ENCODE data around the gene TSPAN7.

Gene TSPAN7

GRCh38 chrX:38594434-38594833 lies 33.1 kb downstream of the TSPAN7 start:
- Histone ChIP-seq H3K9ac (ENCODE audit: low read depth, low read length) (no peak overlapping the region), H3K27ac (ENCODE audit: low read depth, low read length) (no peak overlapping the region), H3K36me3 (ENCODE audit: control insufficient read depth, insufficient read depth, low read length) (no peaks in the 10 kb centered on the region), H3K4me3 (ENCODE audit: low read depth, low read length) (no peak overlapping the region), H3K9me3 (ENCODE audit: control insufficient read depth, insufficient read depth, low read length) (no peaks in the 10 kb centered on the region; the same call in 1 of the 2 replicates), H3K27me3 (ENCODE audit: control insufficient read depth, insufficient read depth, low read length) (no peaks in the 10 kb centered on the region), H3K4me1 (ENCODE audit: control insufficient read depth, insufficient read depth, low read length) (no peaks in the 10 kb centered on the region)

- Histone ChIP-seq H3K36me3 (ENCODE audit: control insufficient read depth, insufficient read depth, low read length) (no peaks in the 10 kb centered on the region), H3K27ac (ENCODE audit: low read depth, low read length) (no peak overlapping the region), H3K9me3 (ENCODE audit: control insufficient read depth, insufficient read depth, low read length) (no peaks in the 10 kb centered on the region; the same call in 1 of the 2 replicates), H3K4me3 (ENCODE audit: low read depth, low read length) (no peak overlapping the region), H3K27me3 (ENCODE audit: control insufficient read depth, insufficient read depth, low read length) (no peaks in the 10 kb centered on the region), H3K4me1 (ENCODE audit: control insufficient read depth, insufficient read depth, low read length) (no peaks in the 10 kb centered on the region), H3K9ac (ENCODE audit: low read depth, low read length) (no peak overlapping the region)
These were observed 34.5 kb downstream of the TSPAN7 start for GRCh38 chrX:38595801-38596200.

GRCh38 chrX:38596939-38597338 lies 35.6 kb downstream of the TSPAN7 start:
- no peaks in the 10 kb centered on the region for H3K36me3 ChIP-seq (ENCODE audit: control insufficient read depth, insufficient read depth, low read length)
- H3K27ac ChIP-seq (ENCODE audit: low read depth, low read length) = no peak overlapping the region
- H3K4me1 ChIP-seq (ENCODE audit: control insufficient read depth, insufficient read depth, low read length) = no peaks in the 10 kb centered on the region
- no peak overlapping the region for H3K4me3 ChIP-seq (ENCODE audit: low read depth, low read length)
- no peak overlapping the region for H3K9ac ChIP-seq (ENCODE audit: low read depth, low read length)
- no peaks in the 10 kb centered on the region for H3K27me3 ChIP-seq (ENCODE audit: control insufficient read depth, insufficient read depth, low read length)
- H3K9me3 ChIP-seq (ENCODE audit: control insufficient read depth, insufficient read depth, low read length) = no peaks in the 10 kb centered on the region; the same call in 1 of the 2 replicates

- Histone ChIP-seq H3K4me1 (ENCODE audit: control insufficient read depth, insufficient read depth, low read length) (no peaks in the 10 kb centered on the region), H3K27me3 (ENCODE audit: control insufficient read depth, insufficient read depth, low read length) (no peaks in the 10 kb centered on the region), H3K27ac (ENCODE audit: low read depth, low read length) (no peak overlapping the region), H3K36me3 (ENCODE audit: control insufficient read depth, insufficient read depth, low read length) (no peaks in the 10 kb centered on the region), H3K4me3 (ENCODE audit: low read depth, low read length) (no peak overlapping the region), H3K9ac (ENCODE audit: low read depth, low read length) (no peak overlapping the region), H3K9me3 (ENCODE audit: control insufficient read depth, insufficient read depth, low read length) (no peaks in the 10 kb centered on the region)
These were observed 38.7 kb downstream of the TSPAN7 start for GRCh38 chrX:38599796-38600755.

GRCh38 chrX:38601866-38602265 lies 40.5 kb downstream of the TSPAN7 start:
- no peaks in the 10 kb centered on the region for H3K27me3 ChIP-seq (ENCODE audit: control insufficient read depth, insufficient read depth, low read length)
- no peak overlapping the region for H3K9ac ChIP-seq (ENCODE audit: low read depth, low read length)
- H3K4me1 ChIP-seq (ENCODE audit: control insufficient read depth, insufficient read depth, low read length) = no peaks in the 10 kb centered on the region
- H3K4me3 ChIP-seq (ENCODE audit: low read depth, low read length) = no peak overlapping the region
- H3K27ac ChIP-seq (ENCODE audit: low read depth, low read length) = no peak overlapping the region
- H3K36me3 ChIP-seq (ENCODE audit: control insufficient read depth, insufficient read depth, low read length) = no peaks in the 10 kb centered on the region
- no peaks in the 10 kb centered on the region for H3K9me3 ChIP-seq (ENCODE audit: control insufficient read depth, insufficient read depth, low read length)

GRCh38 chrX:38606821-38607220 lies 45.5 kb downstream of the TSPAN7 start:
- H3K9me3 ChIP-seq (ENCODE audit: control insufficient read depth, insufficient read depth, low read length) = no peaks in the 10 kb centered on the region
- H3K27ac ChIP-seq (ENCODE audit: low read depth, low read length) = no peak overlapping the region
- peaks cover 7% of the 10 kb centered on the region for H3K4me1 ChIP-seq (ENCODE audit: control insufficient read depth, insufficient read depth, low read length)
- no peak overlapping the region for H3K9ac ChIP-seq (ENCODE audit: low read depth, low read length)
- no peak overlapping the region for H3K4me3 ChIP-seq (ENCODE audit: low read depth, low read length)
- no peaks in the 10 kb centered on the region for H3K27me3 ChIP-seq (ENCODE audit: control insufficient read depth, insufficient read depth, low read length)
- no peaks in the 10 kb centered on the region for H3K36me3 ChIP-seq (ENCODE audit: control insufficient read depth, insufficient read depth, low read length)

- Histone ChIP-seq H3K4me3 (ENCODE audit: low read depth, low read length) (no peak overlapping the region), H3K27ac (ENCODE audit: low read depth, low read length) (no peak overlapping the region), H3K27me3 (ENCODE audit: control insufficient read depth, insufficient read depth, low read length) (no peaks in the 10 kb centered on the region), H3K36me3 (ENCODE audit: control insufficient read depth, insufficient read depth, low read length) (no peaks in the 10 kb centered on the region), H3K9me3 (ENCODE audit: control insufficient read depth, insufficient read depth, low read length) (no peaks in the 10 kb centered on the region), H3K4me1 (ENCODE audit: control insufficient read depth, insufficient read depth, low read length) (peaks cover 7% of the 10 kb centered on the region), H3K9ac (ENCODE audit: low read depth, low read length) (no peak overlapping the region)
These were observed 46.6 kb downstream of the TSPAN7 start for GRCh38 chrX:38607976-38608375.

- Histone ChIP-seq H3K4me3 (ENCODE audit: low read depth, low read length) (no peak overlapping the region), H3K27ac (ENCODE audit: low read depth, low read length) (no peak overlapping the region), H3K36me3 (ENCODE audit: control insufficient read depth, insufficient read depth, low read length) (no peaks in the 10 kb centered on the region), H3K4me1 (ENCODE audit: control insufficient read depth, insufficient read depth, low read length) (peaks cover 7% of the 10 kb centered on the region), H3K9ac (ENCODE audit: low read depth, low read length) (no peak overlapping the region), H3K9me3 (ENCODE audit: control insufficient read depth, insufficient read depth, low read length) (no peaks in the 10 kb centered on the region), H3K27me3 (ENCODE audit: control insufficient read depth, insufficient read depth, low read length) (no peaks in the 10 kb centered on the region)
These were observed 49.5 kb downstream of the TSPAN7 start for GRCh38 chrX:38610849-38611248.

- Histone ChIP-seq H3K9me3 (ENCODE audit: control insufficient read depth, insufficient read depth, low read length) (no peaks in the 10 kb centered on the region), H3K27me3 (ENCODE audit: control insufficient read depth, insufficient read depth, low read length) (no peaks in the 10 kb centered on the region), H3K27ac (ENCODE audit: low read depth, low read length) (no peak overlapping the region), H3K4me3 (ENCODE audit: low read depth, low read length) (no peak overlapping the region), H3K4me1 (ENCODE audit: control insufficient read depth, insufficient read depth, low read length) (peaks cover 7% of the 10 kb centered on the region), H3K36me3 (ENCODE audit: control insufficient read depth, insufficient read depth, low read length) (no peaks in the 10 kb centered on the region), H3K9ac (ENCODE audit: low read depth, low read length) (no peak overlapping the region)
These were observed 50.9 kb downstream of the TSPAN7 start for GRCh38 chrX:38612281-38612680.

- Histone ChIP-seq H3K9ac (ENCODE audit: low read depth, low read length) (no peak overlapping the region), H3K4me1 (ENCODE audit: control insufficient read depth, insufficient read depth, low read length) (peaks cover 7% of the 10 kb centered on the region), H3K4me3 (ENCODE audit: low read depth, low read length) (no peak overlapping the region), H3K36me3 (ENCODE audit: control insufficient read depth, insufficient read depth, low read length) (no peaks in the 10 kb centered on the region), H3K9me3 (ENCODE audit: control insufficient read depth, insufficient read depth, low read length) (no peaks in the 10 kb centered on the region), H3K27me3 (ENCODE audit: control insufficient read depth, insufficient read depth, low read length) (no peaks in the 10 kb centered on the region), H3K27ac (ENCODE audit: low read depth, low read length) (no peak overlapping the region)
These were observed 53.1 kb downstream of the TSPAN7 start for GRCh38 chrX:38614485-38614884.

- no peak overlapping the region for H3K9ac ChIP-seq (ENCODE audit: low read depth, low read length)
- no peak overlapping the region for H3K4me3 ChIP-seq (ENCODE audit: low read depth, low read length)
- no peaks in the 10 kb centered on the region for H3K27me3 ChIP-seq (ENCODE audit: control insufficient read depth, insufficient read depth, low read length)
- H3K36me3 ChIP-seq (ENCODE audit: control insufficient read depth, insufficient read depth, low read length) = no peaks in the 10 kb centered on the region
- H3K9me3 ChIP-seq (ENCODE audit: control insufficient read depth, insufficient read depth, low read length) = no peaks in the 10 kb centered on the region
- H3K4me1 ChIP-seq (ENCODE audit: control insufficient read depth, insufficient read depth, low read length) = no peaks in the 10 kb centered on the region
- H3K27ac ChIP-seq (ENCODE audit: low read depth, low read length) = no peak overlapping the region
These were observed 55.6 kb downstream of the TSPAN7 start for GRCh38 chrX:38616904-38617303.

Measured in HUES48 (cell line).